CD14-positive monocyte (primary cell): Measurements from ENCODE around the gene PTPRD. TPM values are rescaled to one million over a fixed set of nuclear protein-coding genes. Genes with fewer than 3 reads are reported as not detected.

ENCODE experiments used
- DNase-seq, 3 donors: peaks; one replicate each; pipeline ENCODE4 v3.0.0-alpha.2; 2011 to 2022
- H2AFZ ChIP-seq: 2 replicates; pipeline ENCODE4 v1.6.0; 2012; ENCODE audit warnings: mild to moderate bottlenecking, low read depth, low read length, inconsistent platforms; ENCODE audit not compliant: insufficient read depth, poor library complexity, severe bottlenecking
- H3K27ac ChIP-seq, 2 donors: 1 replicate in 1 of 2; 2 replicates in 1 of 2; pipeline ENCODE4 v1.5.1; 2012 to 2013; ENCODE audit warnings: low read length in 2 of 2, control low read depth in 1 of 2, inconsistent platforms in 1 of 2, low read depth in 1 of 2, mild to moderate bottlenecking in 1 of 2
- H3K27me3 ChIP-seq, 2 donors: one replicate each; pipeline versions ENCODE4 v1.6.0 to v1.6.1; 2011 to 2013; ENCODE audit warnings: low read length in 2 of 2; ENCODE audit not compliant: control insufficient read depth in 2 of 2, insufficient read depth in 2 of 2
- H3K36me3 ChIP-seq, 2 donors: replicated peaks in 1 of 2; 1 replicate in 1 of 2; 2 replicates in 1 of 2; pipeline versions ENCODE4 v1.5.1 to v1.6.1; 2012 to 2013; ENCODE audit warnings: low read length in 2 of 2, control low read depth in 1 of 2, inconsistent platforms in 1 of 2, mild to moderate bottlenecking in 1 of 2; ENCODE audit not compliant: insufficient read depth in 2 of 2, control insufficient read depth in 1 of 2
- H3K4me1 ChIP-seq, 2 donors: 1 replicate in 1 of 2; 2 replicates in 1 of 2; pipeline versions ENCODE4 v1.5.1 to v1.6.1; 2012 to 2013; ENCODE audit warnings: low read length in 2 of 2, control low read depth in 1 of 2, inconsistent platforms in 1 of 2, mild to moderate bottlenecking in 1 of 2, moderate library complexity in 1 of 2; ENCODE audit not compliant: insufficient read depth in 2 of 2, control insufficient read depth in 1 of 2
- H3K4me2 ChIP-seq: replicated peaks from 2 replicates; pipeline ENCODE3; 2012; ENCODE audit warnings: low read length, moderate library complexity, mild to moderate bottlenecking; ENCODE audit not compliant: poor library complexity, severe bottlenecking; ENCODE audit errors: extremely low read depth
- H3K4me3 ChIP-seq, 3 experiments: fragments of 200-600 bp in 1 of 3; sonication (generic) in 1 of 3; replicated peaks in 1 of 3; 1 replicate in 2 of 3; 2 replicates in 1 of 3; pipeline ENCODE4 v1.5.1; 2011 to 2013; ENCODE audit warnings: low read length in 3 of 3, mild to moderate bottlenecking in 3 of 3, control low read depth in 2 of 3, low read depth in 2 of 3, inconsistent platforms in 1 of 3, moderate library complexity in 1 of 3
- H3K79me2 ChIP-seq: 2 replicates; pipeline ENCODE4 v1.6.0; 2012; ENCODE audit warnings: mild to moderate bottlenecking, control low read depth, inconsistent platforms, low read length, moderate library complexity; ENCODE audit not compliant: insufficient read depth
- H3K9ac ChIP-seq: 2 replicates; pipeline ENCODE4 v1.6.0; 2017; ENCODE audit warnings: low read length, mild to moderate bottlenecking; ENCODE audit not compliant: insufficient read depth, poor library complexity, severe bottlenecking
- H3K9me3 ChIP-seq, 2 donors: replicated peaks in 1 of 2; 1 replicate in 1 of 2; 2 replicates in 1 of 2; pipeline versions ENCODE4 v1.5.1 to v1.6.1; 2012 to 2013; ENCODE audit warnings: low read length in 2 of 2, control low read depth in 1 of 2; ENCODE audit not compliant: control insufficient read depth in 1 of 2, insufficient read depth in 1 of 2
- H4K20me1 ChIP-seq: 2 replicates; pipeline ENCODE4 v1.6.0; 2012; ENCODE audit warnings: mild to moderate bottlenecking, low read length, control low read depth, moderate library complexity; ENCODE audit not compliant: insufficient read depth
- H3K27ac Mint-ChIP-seq, 7 donors: one replicate each; pipeline ENCODE4 v1.8.0; 2020; ENCODE audit warnings: mild to moderate bottlenecking in 7 of 7, mixed read lengths in 7 of 7, moderate library complexity in 6 of 7, inconsistent platforms in 2 of 7
- H3K27me3 Mint-ChIP-seq, 3 donors: one replicate each; pipeline ENCODE4 v1.8.0; 2021 to 2022; ENCODE audit warnings: low read depth in 3 of 3, mild to moderate bottlenecking in 3 of 3, mixed read lengths in 3 of 3, moderate library complexity in 3 of 3, inconsistent platforms in 1 of 3
- H3K36me3 Mint-ChIP-seq, 2 donors: one replicate each; pipeline ENCODE4 v1.8.0; 2020; ENCODE audit warnings: mixed read lengths in 2 of 2, inconsistent platforms in 1 of 2, mild to moderate bottlenecking in 1 of 2
- H3K4me1 Mint-ChIP-seq: one replicate; pipeline ENCODE4 v1.8.0; 2020; ENCODE audit warnings: mild to moderate bottlenecking, mixed read lengths
- H3K4me3 Mint-ChIP-seq, 2 donors: one replicate each; pipeline ENCODE4 v1.8.0; 2020; ENCODE audit warnings: mild to moderate bottlenecking in 2 of 2, mixed read lengths in 2 of 2, moderate library complexity in 1 of 2
- H3K9me3 Mint-ChIP-seq, 7 donors: one replicate each; pipeline ENCODE4 v1.8.0; 2020 to 2022; ENCODE audit warnings: mixed read lengths in 7 of 7, mild to moderate bottlenecking in 6 of 7, moderate library complexity in 6 of 7, inconsistent platforms in 2 of 7
- CTCF ChIP-seq: fragments of 200-600 bp; IDR thresholded peaks from one replicate; pipeline ENCODE4 v1.8.0; 2022; ENCODE audit warnings: antibody characterized with exemption, mild to moderate bottlenecking
- WGBS: methylation state at CpG from one replicate; pipeline ENCODE4 v1.1.5; 2013; ENCODE audit warnings: missing lambda C conversion rate; ENCODE audit not compliant: insufficient coverage; 5-methylcytosine and 5-hydroxymethylcytosine counted together
- intact Hi-C, 2 donors: fragments of 100-400 bp; cut with micrococcal nuclease; formaldehyde crosslinking; loops; one replicate each; pipeline versions ENCODE4 v1.15.0 to v1.15.1; 2023
- polyA plus RNA-seq, 3 donors: library from polyadenylated mRNA; depleted of rRNA in 1 of 3; unstranded in 2 of 3; stranded (reverse) in 1 of 3; fragments of 300-500 nt in 2 of 3; fragments of >200 nt in 1 of 3; fragmentation: Illumina TruSeq in 2 of 3; gene quantifications; 1 replicate in 2 of 3; 2 replicates in 1 of 3; pipeline ENCODE4 v1.2.3, GENCODE V29; 2012 to 2021

The PTPRD gene
- polyA plus RNA-seq, 3 donors = not detected

- no peaks in the 10 kb centered on the region for H3K36me3 Mint-ChIP-seq
- H3K9ac ChIP-seq = no peak overlapping the region
- H3K27me3 Mint-ChIP-seq = peaks cover 0 to 5% (median 2%) of the 10 kb centered on the region in 3 donors
- no peak for DNase-seq
- peaks cover 0 to 2% (median 0%) of the 10 kb centered on the region in 7 donors for H3K9me3 Mint-ChIP-seq
- H3K27ac ChIP-seq = no peak overlapping the region
- H4K20me1 ChIP-seq = no peaks in the 10 kb centered on the region
- TF ChIP-seq CTCF = no peak
- H3K79me2 ChIP-seq = no peaks in the 10 kb centered on the region
- intact Hi-C loops = no loop called here
- H3K4me3 Mint-ChIP-seq = no peak overlapping the region
- H3K27me3 ChIP-seq = no peaks in the 10 kb centered on the region
- H3K4me1 ChIP-seq = no peaks in the 10 kb centered on the region
- H3K4me1 Mint-ChIP-seq = no peaks in the 10 kb centered on the region
- no peak overlapping the region for H3K27ac Mint-ChIP-seq
- H3K4me2 ChIP-seq = no peak overlapping the region
- H2AFZ ChIP-seq = no peak overlapping the region
- no peak overlapping the region for H3K4me3 ChIP-seq
- H3K9me3 ChIP-seq = no peaks in the 10 kb centered on the region
- no peaks in the 10 kb centered on the region for H3K36me3 ChIP-seq
Observed at GRCh38 chr9:8391566-8391965, 2221.2 kb downstream of the PTPRD start.

- 92% methylated on average over 2 of the region's 4 CpGs for WGBS
- Mint-ChIP-seq H3K9me3 (peaks cover 0 to 2% (median 0%) of the 10 kb centered on the region in 7 donors), H3K36me3 (no peaks in the 10 kb centered on the region), H3K27ac (no peak overlapping the region), H3K4me1 (no peaks in the 10 kb centered on the region), H3K4me3 (no peak overlapping the region), H3K27me3 (peaks cover 1 to 5% (median 2%) of the 10 kb centered on the region in 3 donors)
- Histone ChIP-seq H3K27me3 (no peaks in the 10 kb centered on the region), H4K20me1 (no peaks in the 10 kb centered on the region), H3K4me3 (no peak overlapping the region), H3K79me2 (no peaks in the 10 kb centered on the region), H3K27ac (no peak overlapping the region), H3K9me3 (no peaks in the 10 kb centered on the region), H3K9ac (no peak overlapping the region), H3K4me1 (no peaks in the 10 kb centered on the region), H3K36me3 (no peaks in the 10 kb centered on the region), H2AFZ (no peak overlapping the region), H3K4me2 (no peak overlapping the region)
- intact Hi-C loops = no loop called here
- no peak for TF ChIP-seq CTCF
- DNase-seq = no peak
Observed at GRCh38 chr9:8391132-8391531, 2221.7 kb downstream of the PTPRD start.
